Lower leg skin (tissue), 4 donors: ENCODE results near the gene ENTPD1. TPM values are rescaled to one million over a fixed set of nuclear protein-coding genes. Genes with fewer than 3 reads are reported as not detected.

ENCODE experiments used
- DNase-seq, 2 donors: peaks; one replicate each; pipeline ENCODE4 v3.0.0-alpha.2; 2019; ENCODE audit warnings: low spot score in 2 of 2
- H3K4me3 ChIP-seq: fragments of 200-600 bp; sonication (generic); 2 replicates; pipeline ENCODE4 v1.5.1; 2017; ENCODE audit warnings: mild to moderate bottlenecking, low read depth; ENCODE audit not compliant: poor library complexity, severe bottlenecking
- POLR2A ChIP-seq, 2 donors: fragments of 450-650 bp; IDR thresholded peaks; one replicate each; pipeline ENCODE4 v1.6.1; 2016 to 2017; ENCODE audit warnings: antibody characterized with exemption in 2 of 2, mild to moderate bottlenecking in 1 of 2, moderate library complexity in 1 of 2
- WGBS, 2 donors: methylation state at CpG; one replicate each; pipeline ENCODE4 v1.1.5; 2018; 5-methylcytosine and 5-hydroxymethylcytosine counted together
- intact Hi-C: fragments of 100-400 bp; cut with DNase I; formaldehyde crosslinking; loops from one replicate; pipeline ENCODE4 v1.15.0; 2023; ENCODE audit warnings: low total_unique reads
- total RNA-seq, 4 donors: library from RNA; depleted of rRNA; stranded (reverse); fragments of >200 nt; gene quantifications; one replicate each; pipeline ENCODE4 v1.1.0, GENCODE V29; 2016
- TF ChIP-seq, protein P1 (sequence below), 3 donors: fragments of 450-650 bp; IDR thresholded peaks; one replicate each; pipeline ENCODE4 v1.5.1; 2016; ENCODE audit warnings: antibody characterized with exemption in 3 of 3, mild to moderate bottlenecking in 3 of 3, moderate library complexity in 2 of 3

ENTPD1 gene
- total RNA-seq, 4 donors from 2014 or later: 5.3 to 15.7 (median 7.7) TPM

DNA sequence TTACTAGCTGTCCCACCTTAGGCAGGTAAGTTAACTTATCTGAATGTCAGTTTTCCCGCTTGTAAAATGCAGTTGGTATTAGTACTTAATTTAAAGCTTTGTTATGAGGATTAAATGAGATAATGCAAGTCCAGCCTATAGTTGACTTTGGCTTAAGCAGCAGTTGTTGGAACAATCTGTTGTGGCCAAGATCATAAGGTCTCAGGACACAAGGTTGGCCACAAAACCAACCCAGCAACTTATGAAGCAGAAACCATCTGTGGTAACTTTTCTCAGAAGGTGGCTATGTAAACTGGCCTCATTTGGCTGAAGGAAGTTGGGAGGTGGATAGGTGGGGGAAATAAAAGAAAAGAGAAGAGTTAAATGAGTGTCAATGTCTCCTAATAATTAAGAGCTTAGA is 29.4 kb downstream of the ENTPD1 start:
- DNase-seq: no peak
- no peak overlapping the region for H3K4me3 ChIP-seq
- 88 to 93% methylated on average over 1 of the region's 1 CpG for WGBS, 2 donors
- intact Hi-C loops: no loop called here
- TF ChIP-seq, protein P1, sequence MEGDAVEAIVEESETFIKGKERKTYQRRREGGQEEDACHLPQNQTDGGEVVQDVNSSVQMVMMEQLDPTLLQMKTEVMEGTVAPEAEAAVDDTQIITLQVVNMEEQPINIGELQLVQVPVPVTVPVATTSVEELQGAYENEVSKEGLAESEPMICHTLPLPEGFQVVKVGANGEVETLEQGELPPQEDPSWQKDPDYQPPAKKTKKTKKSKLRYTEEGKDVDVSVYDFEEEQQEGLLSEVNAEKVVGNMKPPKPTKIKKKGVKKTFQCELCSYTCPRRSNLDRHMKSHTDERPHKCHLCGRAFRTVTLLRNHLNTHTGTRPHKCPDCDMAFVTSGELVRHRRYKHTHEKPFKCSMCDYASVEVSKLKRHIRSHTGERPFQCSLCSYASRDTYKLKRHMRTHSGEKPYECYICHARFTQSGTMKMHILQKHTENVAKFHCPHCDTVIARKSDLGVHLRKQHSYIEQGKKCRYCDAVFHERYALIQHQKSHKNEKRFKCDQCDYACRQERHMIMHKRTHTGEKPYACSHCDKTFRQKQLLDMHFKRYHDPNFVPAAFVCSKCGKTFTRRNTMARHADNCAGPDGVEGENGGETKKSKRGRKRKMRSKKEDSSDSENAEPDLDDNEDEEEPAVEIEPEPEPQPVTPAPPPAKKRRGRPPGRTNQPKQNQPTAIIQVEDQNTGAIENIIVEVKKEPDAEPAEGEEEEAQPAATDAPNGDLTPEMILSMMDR (IDR thresholded peaks at IDR 0.05): no peak
- TF ChIP-seq POLR2A (IDR thresholded peaks at IDR 0.05): no peak

- intact Hi-C loops: no loop called here
- no peak overlapping the region for H3K4me3 ChIP-seq
- TF ChIP-seq, protein P1 (IDR thresholded peaks at IDR 0.05): no peak
- TF ChIP-seq POLR2A (IDR thresholded peaks at IDR 0.05): no peak
- 85 to 90% methylated on average over 5 of the region's 5 CpGs for WGBS, 2 donors
- no peak for DNase-seq
Measured at GRCh38 chr10:95785942-95786669, 30.1 kb downstream of the ENTPD1 start.

- DNase-seq: no peak
- no peak overlapping the region for H3K4me3 ChIP-seq
- intact Hi-C loops: no loop called here
- 93 to 94% methylated on average over 1 of the region's 1 CpG for WGBS, 2 donors
- no peak for TF ChIP-seq POLR2A (IDR thresholded peaks at IDR 0.05)
- TF ChIP-seq, protein P1 (IDR thresholded peaks at IDR 0.05): no peak
Measured at GRCh38 chr10:95787447-95787846, 31.5 kb downstream of the ENTPD1 start.

DNA sequence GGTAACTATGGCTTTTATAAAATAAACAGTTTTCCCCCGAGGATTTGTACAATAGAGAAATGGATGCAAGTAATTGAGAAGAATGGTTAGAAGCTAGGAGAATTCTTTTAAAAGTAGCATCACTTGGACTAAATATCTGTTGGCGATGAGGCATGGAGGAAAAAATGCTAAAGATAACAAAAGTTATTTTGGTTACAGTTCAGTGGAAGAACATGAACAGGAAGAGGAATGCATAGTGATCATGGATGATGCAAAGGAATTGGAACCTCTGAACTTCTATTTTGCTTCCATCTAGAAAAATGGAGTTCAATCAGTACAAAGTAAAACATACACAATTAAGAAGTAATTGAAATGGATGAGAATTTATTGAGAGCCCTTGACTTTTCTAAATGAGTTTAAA is 32.9 kb downstream of the ENTPD1 start:
- no peak for TF ChIP-seq POLR2A (IDR thresholded peaks at IDR 0.05)
- TF ChIP-seq, protein P1 (IDR thresholded peaks at IDR 0.05): no peak
- DNase-seq: no peak
- intact Hi-C loops: no loop called here
- no peak overlapping the region for H3K4me3 ChIP-seq
- WGBS, 2 donors: 74 to 77% methylated on average over 2 of the region's 2 CpGs

DNA sequence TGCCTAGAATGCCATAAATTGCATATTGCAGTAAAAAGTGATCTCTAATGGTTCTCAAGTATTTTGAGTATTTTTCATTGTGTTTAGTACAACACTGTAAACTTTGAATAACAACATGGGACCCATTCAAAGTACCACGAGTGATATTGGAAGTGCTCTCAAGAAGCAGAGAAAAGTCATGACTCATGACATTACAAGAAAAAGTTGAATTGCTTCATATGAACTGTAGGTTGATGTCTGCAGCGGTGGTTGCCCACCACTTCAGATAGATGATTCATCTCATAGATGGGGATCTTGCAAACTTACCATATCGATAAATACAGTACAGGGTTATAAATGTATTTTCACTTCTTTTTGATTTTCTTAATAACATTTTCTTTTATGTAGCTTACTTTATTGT is 33.9 kb downstream of the ENTPD1 start:
- TF ChIP-seq POLR2A (IDR thresholded peaks at IDR 0.05): no peak
- TF ChIP-seq, protein P1 (IDR thresholded peaks at IDR 0.05): no peak
- 80 to 82% methylated on average over 3 of the region's 3 CpGs for WGBS, 2 donors
- intact Hi-C loops: no loop called here
- DNase-seq: no peak
- no peak overlapping the region for H3K4me3 ChIP-seq

GRCh38 chr10:95790982-95791381 is 35.0 kb downstream of the ENTPD1 start:
- intact Hi-C loops: no loop called here
- DNase-seq: no peak
- no peak overlapping the region for H3K4me3 ChIP-seq
- WGBS, 2 donors: 53 to 88% methylated on average over 3 of the region's 3 CpGs
- TF ChIP-seq, protein P1 (IDR thresholded peaks at IDR 0.05): no peak
- no peak for TF ChIP-seq POLR2A (IDR thresholded peaks at IDR 0.05)
